ENCODE measurements around the gene ZDHHC14. TPM values are rescaled to one million over a fixed set of nuclear protein-coding genes. Genes with fewer than 3 reads are reported as not detected.
A peak's percentile ranks its signal among the peaks of the same experiment; 100 is the strongest.

ZDHHC14 gene
- total RNA-seq, 2 donors from 2014 or later, result 53.3 to 66.2 TPM

- H3K4me3 ChIP-seq, result no peak overlapping the region
- H3K9me3 ChIP-seq, result no peaks in the 10 kb centered on the region
- H3K36me3 ChIP-seq, result no peaks in the 10 kb centered on the region
- H3K27me3 ChIP-seq (replicated peaks; ENCODE audit: insufficient read depth), result no peaks in the 10 kb centered on the region
- intact Hi-C loops (cut with DNase I), result no loop called here
- no peak for DNase-seq (ENCODE audit: low spot score)
- 94% methylated on average over 10 of the region's 10 CpGs for WGBS
- no peaks in the 10 kb centered on the region for H3K4me1 ChIP-seq (replicated peaks)
- TF ChIP-seq, protein P1, sequence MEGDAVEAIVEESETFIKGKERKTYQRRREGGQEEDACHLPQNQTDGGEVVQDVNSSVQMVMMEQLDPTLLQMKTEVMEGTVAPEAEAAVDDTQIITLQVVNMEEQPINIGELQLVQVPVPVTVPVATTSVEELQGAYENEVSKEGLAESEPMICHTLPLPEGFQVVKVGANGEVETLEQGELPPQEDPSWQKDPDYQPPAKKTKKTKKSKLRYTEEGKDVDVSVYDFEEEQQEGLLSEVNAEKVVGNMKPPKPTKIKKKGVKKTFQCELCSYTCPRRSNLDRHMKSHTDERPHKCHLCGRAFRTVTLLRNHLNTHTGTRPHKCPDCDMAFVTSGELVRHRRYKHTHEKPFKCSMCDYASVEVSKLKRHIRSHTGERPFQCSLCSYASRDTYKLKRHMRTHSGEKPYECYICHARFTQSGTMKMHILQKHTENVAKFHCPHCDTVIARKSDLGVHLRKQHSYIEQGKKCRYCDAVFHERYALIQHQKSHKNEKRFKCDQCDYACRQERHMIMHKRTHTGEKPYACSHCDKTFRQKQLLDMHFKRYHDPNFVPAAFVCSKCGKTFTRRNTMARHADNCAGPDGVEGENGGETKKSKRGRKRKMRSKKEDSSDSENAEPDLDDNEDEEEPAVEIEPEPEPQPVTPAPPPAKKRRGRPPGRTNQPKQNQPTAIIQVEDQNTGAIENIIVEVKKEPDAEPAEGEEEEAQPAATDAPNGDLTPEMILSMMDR (IDR thresholded peaks at IDR 0.05), result no peak
- TF ChIP-seq POLR2A (IDR thresholded peaks at IDR 0.05), result no peak
- TF ChIP-seq POLR2AphosphoS5 (IDR thresholded peaks at IDR 0.05), result no peak
- H3K27ac ChIP-seq, result no peak overlapping the region
Observed at GRCh38 chr6:157685596-157686280, 304.7 kb downstream of the ZDHHC14 start.

DNA sequence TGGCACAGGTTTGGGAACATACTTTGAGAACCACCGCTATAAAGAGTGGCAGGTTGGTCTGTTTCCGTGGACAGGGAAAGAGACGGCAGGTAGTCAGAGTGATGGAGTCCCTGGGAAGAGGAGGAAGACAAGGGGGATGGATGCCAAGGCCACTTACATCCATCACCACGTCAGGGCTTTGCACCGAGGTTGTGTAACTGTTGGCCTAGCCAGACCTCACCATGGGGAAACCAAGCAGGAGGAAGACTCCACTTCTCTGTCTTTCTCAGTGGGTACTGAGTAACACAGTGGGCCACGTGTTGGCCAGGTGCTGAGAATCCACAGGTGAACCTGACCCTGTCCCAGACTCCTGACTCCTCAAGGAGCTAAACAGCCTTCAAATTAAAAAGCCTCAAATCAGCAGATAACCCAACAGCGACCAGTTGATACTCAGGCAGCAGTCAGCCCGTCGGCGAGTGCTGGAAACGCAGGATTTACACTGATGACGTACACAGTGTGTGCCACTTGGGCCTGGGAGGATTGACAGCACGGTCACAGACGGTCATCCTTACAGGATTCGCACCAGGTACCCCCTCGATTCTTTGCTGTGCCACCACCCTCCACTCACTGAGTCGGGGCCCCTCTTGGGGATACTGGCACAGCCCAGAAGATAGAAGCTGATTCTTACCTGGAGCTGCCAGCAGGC is 307.4 kb downstream of the ZDHHC14 start:
- Histone ChIP-seq H3K27me3 (replicated peaks; ENCODE audit: insufficient read depth) (no peaks in the 10 kb centered on the region), H3K36me3 (no peaks in the 10 kb centered on the region), H3K9me3 (no peaks in the 10 kb centered on the region), H3K27ac (no peak overlapping the region), H3K4me3 (no peak overlapping the region), H3K4me1 (replicated peaks) (no peaks in the 10 kb centered on the region)
- intact Hi-C loops (cut with DNase I), result no loop called here
- DNase-seq (ENCODE audit: low spot score), result no peak
- WGBS, result 74% methylated on average over 17 of the region's 17 CpGs
- TF ChIP-seq POLR2AphosphoS5 (IDR thresholded peaks at IDR 0.05) (no peak), POLR2A (IDR thresholded peaks at IDR 0.05) (no peak)
- TF ChIP-seq, protein P1 (IDR thresholded peaks at IDR 0.05), result no peak

GRCh38 chr6:157688960-157689599 is 308.1 kb downstream of the ZDHHC14 start:
- H3K4me1 ChIP-seq (replicated peaks), result no peaks in the 10 kb centered on the region
- H3K27ac ChIP-seq, result no peak overlapping the region
- 54% methylated on average over 17 of the region's 17 CpGs for WGBS
- no peaks in the 10 kb centered on the region for H3K36me3 ChIP-seq
- DNase-seq (ENCODE audit: low spot score), result no peak
- H3K4me3 ChIP-seq, result no peak overlapping the region
- H3K9me3 ChIP-seq, result no peaks in the 10 kb centered on the region
- H3K27me3 ChIP-seq (replicated peaks; ENCODE audit: insufficient read depth), result no peaks in the 10 kb centered on the region
- intact Hi-C loops (cut with DNase I), result no loop called here
- TF ChIP-seq, protein P1 (IDR thresholded peaks at IDR 0.05), result peak in 1 of 4 experiments; percentile 5
- no peak for TF ChIP-seq POLR2A (IDR thresholded peaks at IDR 0.05)

DNA sequence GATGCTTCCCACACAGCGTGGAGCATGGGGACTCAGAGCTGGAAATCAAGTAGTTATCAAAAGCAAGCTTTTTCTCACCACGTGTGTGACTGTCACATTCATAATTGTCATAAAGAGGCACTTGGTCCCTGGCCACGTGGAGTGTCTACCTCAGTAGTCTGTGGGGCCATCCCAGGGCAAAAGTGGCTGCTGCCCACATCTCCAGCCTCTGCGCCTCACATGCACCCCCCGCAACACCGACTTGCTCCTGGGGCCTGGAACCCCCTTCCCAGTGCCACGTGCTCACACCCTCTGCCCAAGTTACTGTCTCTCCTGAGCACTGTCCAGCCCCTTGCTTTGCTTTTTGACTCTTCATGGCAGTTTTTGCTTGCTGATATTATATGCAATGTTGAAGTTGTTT is 308.9 kb downstream of the ZDHHC14 start:
- no peak for DNase-seq (ENCODE audit: low spot score)
- Histone ChIP-seq H3K4me3 (no peak overlapping the region), H3K4me1 (replicated peaks) (no peaks in the 10 kb centered on the region), H3K9me3 (no peaks in the 10 kb centered on the region), H3K27ac (no peak overlapping the region), H3K27me3 (replicated peaks; ENCODE audit: insufficient read depth) (no peaks in the 10 kb centered on the region), H3K36me3 (no peaks in the 10 kb centered on the region)
- intact Hi-C loops (cut with DNase I), result no loop called here
- WGBS, result 82% methylated on average over 6 of the region's 7 CpGs
- TF ChIP-seq, protein P1 (IDR thresholded peaks at IDR 0.05), result no peak
- TF ChIP-seq POLR2A (IDR thresholded peaks at IDR 0.05), result no peak
- no peak for TF ChIP-seq POLR2AphosphoS5 (IDR thresholded peaks at IDR 0.05)

All from prostate gland (tissue), 2 donors.